GM19025 (cell line): ENCODE results near the gene LTC4S.

Experiments
- ATAC-seq: cut with Tn5 transposase; IDR thresholded peaks from one replicate; pipeline ENCODE4 v1.9.1; 2021; ENCODE audit warnings: mild to moderate bottlenecking, low read depth, moderate library complexity; ENCODE audit not compliant: unreplicated experiment

The LTC4S gene

GRCh38 chr5:179840321-179840720, 46.5 kb downstream of the LTC4S start:
- ATAC-seq = no peak

- no peak for ATAC-seq
Measured at GRCh38 chr5:179840766-179841165, 47.0 kb downstream of the LTC4S start.

- no peak for ATAC-seq
Measured at GRCh38 chr5:179841621-179842020, 47.8 kb downstream of the LTC4S start.
